CD4-positive, alpha-beta T cell treated with Interleukin-4 for 4 hours (primary cell): ENCODE results near the gene GP1BB.
"Not testable (repeated sequence)": the region's sequence is repeated elsewhere in the genome, so short reads cannot be mapped to it uniquely, and the experiment has no call there.

ENCODE experiments used
- DNase-seq: peaks from one replicate; pipeline ENCODE4 v3.0.0-alpha.2; 2020

Gene GP1BB

GRCh38 chr22:19723232-19723982, at the start of gene GP1BB:
Gene GP1BB (plus strand): TSS chr22:19723539. CDS start chr22:19723570, 31 bp downstream.
- no peak for DNase-seq

DNA sequence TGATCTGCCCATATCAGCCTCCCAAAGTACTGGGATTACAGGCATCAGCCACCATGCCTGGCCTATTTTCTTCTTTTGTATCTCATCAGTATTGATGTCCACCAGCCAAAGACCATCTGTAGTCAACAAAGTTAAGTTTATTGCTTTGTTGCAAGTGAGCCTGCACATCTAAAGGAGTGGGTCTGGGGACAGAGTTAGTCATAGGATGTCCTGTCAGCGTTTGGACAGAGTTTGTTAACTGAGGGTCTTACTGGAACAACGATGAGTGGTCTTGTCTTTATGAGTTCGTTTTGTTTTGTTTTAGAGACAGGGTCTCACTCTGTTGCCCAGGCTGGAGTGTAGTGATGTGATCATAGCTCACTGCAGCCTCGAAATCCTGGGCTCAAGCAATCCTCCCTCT, 49.7 kb upstream of the GP1BB start:
- no peak for DNase-seq

DNA sequence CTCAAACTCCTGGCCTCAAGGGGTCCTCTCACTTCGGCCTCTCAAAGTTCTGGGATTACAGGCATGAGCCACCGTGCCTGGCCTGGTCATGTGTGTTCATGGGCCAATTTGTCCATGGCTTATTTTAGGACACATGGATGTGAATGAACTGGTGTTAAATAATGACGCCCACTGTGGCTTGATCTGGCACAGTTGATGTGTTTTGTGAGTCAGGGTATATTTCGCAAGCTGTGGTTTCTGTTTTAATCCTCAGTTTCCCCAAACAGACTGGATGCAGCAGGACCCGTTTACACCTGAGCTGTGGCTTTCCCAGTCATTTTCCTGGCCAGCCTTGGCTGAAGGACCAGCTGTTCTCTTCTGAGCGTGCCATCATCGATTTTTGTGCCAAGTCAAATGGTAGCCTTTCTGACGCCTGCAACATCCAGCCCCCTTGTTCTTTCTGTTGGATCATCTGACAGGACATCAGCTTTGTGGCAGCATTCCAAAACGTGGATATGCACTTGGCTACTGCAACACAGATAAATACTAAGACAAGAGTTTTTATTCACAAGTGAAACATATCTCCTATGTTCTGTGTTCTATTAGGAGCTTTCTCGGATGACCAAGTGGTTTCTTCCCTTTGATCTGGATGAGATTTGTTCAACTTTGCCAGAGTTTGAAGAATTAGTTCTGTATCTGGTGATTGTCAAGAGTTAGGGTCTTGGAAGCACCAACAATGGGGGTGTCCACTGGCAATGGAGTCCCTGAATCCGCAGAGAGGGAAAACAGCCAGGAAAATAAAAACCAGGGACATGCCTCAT, 49.0 kb upstream of the GP1BB start:
- DNase-seq, result no peak

GRCh38 chr22:19674929-19675253, 48.4 kb upstream of the GP1BB start:
- no peak for DNase-seq

DNA sequence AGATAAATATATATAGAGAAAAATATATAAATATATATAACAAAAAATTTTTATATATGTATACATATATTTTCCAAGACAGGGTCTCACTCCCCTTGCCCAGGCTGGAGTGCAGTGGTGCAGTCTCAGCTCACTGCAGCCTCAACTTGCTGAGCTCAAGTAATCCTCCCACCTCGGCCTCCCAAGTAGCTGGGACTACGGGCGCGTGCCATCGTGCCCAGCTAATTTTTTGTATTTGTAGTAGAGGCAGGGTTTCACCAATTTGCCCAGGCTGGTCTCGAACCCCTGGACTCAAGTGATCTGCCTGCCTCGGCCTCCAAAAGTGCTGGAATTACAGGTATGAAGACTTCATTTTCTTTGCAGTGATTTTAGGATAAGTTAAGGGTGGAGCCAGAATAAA, 47.9 kb upstream of the GP1BB start:
- no peak for DNase-seq

- DNase-seq, result not testable (repeated sequence)
These were observed 46.9 kb upstream of the GP1BB start for GRCh38 chr22:19676437-19676836.

DNA sequence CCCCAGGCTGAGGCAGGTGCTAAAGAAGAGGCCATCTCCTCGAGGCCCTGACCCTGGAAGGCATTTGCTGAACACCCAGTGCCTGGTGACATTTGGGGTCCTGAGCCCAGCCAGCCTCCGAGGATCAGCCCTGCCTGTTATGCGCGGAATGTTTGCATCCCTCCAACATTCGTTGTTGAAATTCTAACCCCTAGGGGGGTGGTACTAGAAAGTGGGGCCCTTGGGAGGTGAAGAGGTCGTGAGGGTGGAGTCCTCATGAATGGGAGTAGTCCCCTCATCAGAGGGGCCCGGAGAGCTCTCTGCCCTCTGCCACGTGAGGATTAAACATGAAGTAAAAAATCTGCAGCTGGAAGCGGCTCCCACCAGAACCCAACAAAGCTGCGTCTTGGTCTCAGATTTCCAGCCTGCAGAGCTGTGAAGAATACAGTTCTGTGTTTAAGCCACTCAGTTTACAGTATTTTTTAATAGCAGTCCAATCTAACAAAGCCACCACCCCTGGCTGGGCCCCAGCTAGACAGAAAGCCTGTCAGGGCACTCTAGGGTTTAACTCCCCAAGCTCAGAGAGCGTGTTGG, 44.3 kb upstream of the GP1BB start:
- DNase-seq, result no peak

DNA sequence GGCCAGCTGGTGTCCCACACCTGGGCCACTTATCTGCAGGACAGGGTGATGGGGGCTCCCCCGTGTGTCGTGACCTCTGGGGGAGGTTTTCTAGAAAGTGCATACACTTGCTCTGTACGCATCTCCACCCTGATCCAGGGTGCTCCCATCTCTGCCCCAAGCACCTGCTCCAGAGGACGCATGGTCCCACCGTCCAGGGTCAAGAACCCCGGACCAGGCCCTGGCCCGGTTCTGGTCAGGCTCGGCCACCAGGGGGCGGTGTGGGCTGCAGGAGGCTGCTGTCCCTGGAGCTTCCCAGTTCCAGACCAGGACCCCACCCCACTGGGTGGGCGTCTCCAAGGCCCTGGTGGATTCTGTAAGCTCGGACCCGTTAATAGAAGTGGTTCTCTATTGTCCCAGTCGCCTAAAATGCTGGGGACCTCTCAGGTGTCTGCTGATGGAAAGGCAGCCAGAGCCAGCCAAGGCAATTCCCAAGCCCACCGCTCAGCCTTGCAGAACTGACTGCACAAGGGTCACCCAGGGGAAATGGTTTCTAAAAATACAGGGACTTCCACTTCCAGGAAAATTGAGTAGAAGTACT, 43.7 kb upstream of the GP1BB start:
- peak; percentile 10 for DNase-seq

GRCh38 chr22:19680287-19680881, 43.0 kb upstream of the GP1BB start:
- DNase-seq, result no peak

- no peak for DNase-seq
These were observed 42.2 kb upstream of the GP1BB start for GRCh38 chr22:19680911-19681862.

DNA sequence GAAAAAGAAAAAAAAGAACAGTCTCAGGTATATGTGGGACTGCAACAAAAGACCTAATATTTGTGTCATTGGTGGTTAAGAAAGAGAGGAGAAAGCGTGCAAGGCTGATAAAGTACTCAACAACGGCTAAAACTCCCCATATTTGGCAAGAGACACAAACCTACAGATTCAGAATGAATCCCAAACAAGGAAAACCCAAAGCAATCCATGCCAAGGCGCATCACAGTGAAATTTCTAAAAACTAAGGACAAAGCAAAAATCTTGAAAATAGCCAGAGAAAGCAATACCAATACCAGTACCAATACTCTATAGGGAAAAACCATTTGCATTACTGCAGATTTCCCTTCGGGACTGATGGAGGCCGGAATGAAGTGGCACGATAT, 41.5 kb upstream of the GP1BB start:
- no peak for DNase-seq

GRCh38 chr22:19686946-19687345, 36.4 kb upstream of the GP1BB start:
- DNase-seq, result no peak

DNA sequence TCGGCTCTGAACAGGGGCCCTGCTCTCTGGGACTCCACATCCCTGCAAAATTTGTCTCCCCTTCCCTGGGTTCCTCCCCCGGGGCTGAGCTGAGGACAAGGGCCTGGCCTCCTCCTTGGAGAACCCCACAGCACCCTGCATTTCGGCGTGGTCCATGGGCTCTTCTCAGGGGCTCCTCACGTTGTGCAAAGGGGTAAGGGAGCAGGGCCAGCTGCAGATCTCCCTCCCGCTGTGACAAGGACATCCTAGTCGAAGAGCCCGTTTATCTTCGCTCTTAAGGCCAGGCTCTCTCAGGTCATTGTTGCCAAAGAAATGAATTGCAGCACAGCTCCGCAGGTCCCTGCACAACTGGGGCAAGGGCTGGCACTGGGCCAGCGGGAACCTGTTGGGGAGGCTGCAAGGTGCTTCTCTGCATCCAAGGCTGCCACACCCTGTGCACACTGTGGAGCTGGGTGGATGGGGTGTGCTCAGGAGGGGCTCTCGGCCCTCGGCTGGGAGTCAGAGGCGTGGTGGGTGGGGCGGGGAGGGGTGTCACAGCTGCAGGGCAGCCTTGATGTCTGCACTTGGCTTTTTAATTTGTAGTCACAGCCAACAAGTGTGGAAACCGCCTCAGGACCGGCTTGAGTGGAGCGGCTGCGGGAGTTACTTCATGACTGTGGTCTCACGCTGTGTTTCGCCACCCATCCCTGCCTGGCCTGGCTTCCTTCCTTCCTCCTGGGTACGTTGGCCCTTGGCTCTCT, 35.6 kb upstream of the GP1BB start:
- DNase-seq, result no peak

DNA sequence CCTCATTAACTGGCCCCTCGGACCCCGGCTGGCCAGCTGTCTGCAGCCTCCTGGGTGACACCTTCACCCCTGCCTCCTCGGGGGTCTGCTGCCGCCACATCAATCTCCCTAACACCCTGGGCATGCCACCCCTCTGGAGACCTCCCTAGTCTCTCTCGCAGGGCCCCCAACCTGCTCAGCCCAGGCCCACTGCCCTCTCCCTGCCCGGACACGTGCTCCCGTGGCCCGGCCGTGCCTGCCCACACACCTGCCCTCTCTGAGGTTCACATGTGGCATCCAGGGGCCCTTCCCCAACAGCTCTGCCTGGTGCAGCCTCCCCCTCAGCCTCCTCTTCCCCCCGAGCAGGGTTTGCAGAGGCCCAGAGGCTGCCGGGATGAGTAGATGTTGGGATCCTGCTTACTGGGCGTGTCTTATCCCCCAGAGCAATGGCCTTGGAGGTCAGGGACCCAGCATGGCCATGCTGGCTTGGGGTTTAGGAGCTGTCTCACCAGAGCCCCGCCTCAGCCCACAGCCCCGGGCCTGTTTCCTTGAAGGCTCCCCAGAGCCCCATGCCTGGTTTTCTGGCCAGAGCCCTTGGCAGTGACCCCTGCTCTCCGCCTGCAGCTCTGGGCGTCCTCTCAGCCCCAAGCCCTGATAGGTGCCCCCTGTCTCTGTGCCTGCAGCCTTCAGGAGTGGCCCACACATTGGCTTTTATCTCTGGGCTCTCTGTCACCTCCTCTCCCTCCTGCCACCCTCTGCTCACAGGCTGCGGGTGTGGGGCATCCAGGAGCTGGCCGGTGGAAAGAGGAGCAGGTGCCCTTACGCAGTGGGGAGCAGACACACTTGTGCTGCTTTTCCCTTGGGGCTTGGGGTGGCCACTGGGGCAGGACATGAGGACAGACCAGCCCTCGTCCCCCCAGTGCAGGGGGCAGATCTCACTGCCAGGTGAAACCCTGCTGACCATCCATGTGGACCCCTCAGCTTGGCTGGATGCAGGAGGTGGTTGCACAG, 34.7 kb upstream of the GP1BB start:
- no peak for DNase-seq

DNA sequence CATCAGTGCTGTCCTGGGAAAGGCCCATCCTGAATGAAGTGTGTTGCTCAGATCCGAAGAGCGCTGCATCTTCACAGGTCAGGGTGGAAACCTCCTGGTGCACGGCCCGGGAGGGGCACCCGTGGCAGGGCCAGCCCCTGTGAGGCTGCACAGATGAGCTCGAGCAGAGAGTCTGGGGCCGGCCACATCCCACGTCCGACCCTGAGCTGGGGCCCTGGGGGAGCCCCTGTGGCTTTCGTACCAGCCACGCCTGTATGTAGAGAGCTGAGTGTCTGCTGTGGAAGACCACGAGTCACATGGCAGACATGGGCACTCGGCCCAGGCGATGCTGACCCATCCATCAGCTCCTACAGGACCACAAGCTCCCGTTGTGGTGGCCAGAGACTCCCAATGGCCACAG, 33.9 kb upstream of the GP1BB start:
- DNase-seq, result no peak

- no peak for DNase-seq
These were observed 32.2 kb upstream of the GP1BB start for GRCh38 chr22:19691007-19691720.

GRCh38 chr22:19691721-19692341, 31.5 kb upstream of the GP1BB start:
- DNase-seq, result no peak

- no peak for DNase-seq
These were observed 29.8 kb upstream of the GP1BB start for GRCh38 chr22:19693581-19693980.
